ENCODE results near the gene FABP1. TPM values are rescaled to one million over a fixed set of nuclear protein-coding genes. Genes with fewer than 3 reads are reported as not detected.

The FABP1 gene
- total and polyA plus RNA-seq, 9 of the 15 experiments (the other 6 are each of a cell fraction or from before 2014, with no cell fraction given) = 0.64 TPM; not detected in 8

DNA sequence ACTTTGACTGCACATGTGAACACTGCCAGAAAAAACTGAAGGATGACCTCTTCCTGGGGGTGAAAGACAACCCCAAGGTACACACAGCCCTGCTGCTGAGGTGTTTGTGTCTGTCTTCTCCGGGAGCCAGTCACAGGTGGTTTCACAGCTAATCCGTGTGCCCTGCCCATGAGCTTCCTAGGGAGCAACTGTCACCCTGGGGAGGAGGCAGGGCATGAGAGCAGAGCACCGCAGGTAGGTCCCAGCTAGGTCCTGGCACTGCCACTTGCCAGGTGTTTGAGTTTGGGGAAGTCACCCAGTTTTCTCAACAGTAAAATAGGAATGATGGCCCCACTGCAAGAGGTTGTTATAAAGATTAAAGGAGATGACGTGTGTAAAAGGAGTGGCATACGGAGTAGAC lies 31.2 kb downstream of the FABP1 start:
- peaks cover 4 to 7% of the 10 kb centered on the region in 2 experiments; a peak in 3 of 5 replicates for H3K4me1 ChIP-seq (replicated peaks in 1 of 2; ENCODE audit: control insufficient read depth in 2 of 2, insufficient read depth in 2 of 2, low read length in 2 of 2)
- H3K27ac ChIP-seq (ENCODE audit: extremely low read depth, low read depth, low read length) = no peak overlapping the region
- BruUV-seq (replicated peaks) = no TSS peak
- no peaks in the 10 kb centered on the region for H3K9me3 ChIP-seq (replicated peaks; ENCODE audit: control insufficient read depth, insufficient read depth, low read depth, low read length)
- no peak overlapping the region for H3K9ac ChIP-seq (ENCODE audit: insufficient read depth in 1 of 2, low read depth in 2 of 2, low read length in 2 of 2)
- H3K4me3 ChIP-seq = no peak overlapping the region
- H3K79me2 ChIP-seq (ENCODE audit: control insufficient read depth, insufficient read depth, low read length) = no peaks in the 10 kb centered on the region
- ATAC-seq (no peak), FAIRE-seq (no peak), DNase-seq (ENCODE audit: extremely low read depth in 1 of 4, low spot score in 3 of 4) (no peak)
- H4K20me1 ChIP-seq (replicated peaks; ENCODE audit: control insufficient read depth, insufficient read depth, low read length) = no peaks in the 10 kb centered on the region
- H3K27me3 ChIP-seq (ENCODE audit: control insufficient read depth in 2 of 2, insufficient read depth in 2 of 2, low read length in 2 of 2) = no peaks in the 10 kb centered on the region; a peak in 2 of 5 replicates
- H3K4me2 ChIP-seq (ENCODE audit: insufficient read depth, low read length) = no peak overlapping the region
- ChIA-PET POLR2A (interaction anchor here (1.0 to 1.9 kb wide), 3 partner anchors 10 to 81 kb away, joined by 3 to 7 read pairs (median 4); partner anchors contain the start of gene RNU2-63P), CTCF (ENCODE audit: low intra/inter-chr PET ratio) (no interaction called here)
- in situ Hi-C loops (cut with MboI) (no loop called here), intact Hi-C loops (cut with micrococcal nuclease) (no loop called here)
- WGBS (ENCODE audit: insufficient coverage, low coverage, missing lambda C conversion rate) = 10% methylated on average over 5 of the region's 5 CpGs
- no peaks in the 10 kb centered on the region for H3K36me3 ChIP-seq (ENCODE audit: control insufficient read depth, insufficient read depth, low read length)
- no peaks in the 10 kb centered on the region for H3K9me1 ChIP-seq (ENCODE audit: control insufficient read depth, insufficient read depth, low read length)
- 0 out of 2 replicates have a peak overlapping the region, but pooled peaks have one; percentile 17 for H2AFZ ChIP-seq (ENCODE audit: low read depth, low read length)
- TF ChIP-seq ZNF764 (CRISPR knock-in tag; IDR thresholded peaks at IDR 0.05; ENCODE audit: low read depth) (no peak), TSC22D4 (tag; IDR thresholded peaks at IDR 0.05) (no peak), ZFX (CRISPR knock-in tag; IDR thresholded peaks at IDR 0.05) (no peak), RBBP5 (IDR thresholded peaks at IDR 0.05; ENCODE audit: borderline replicate concordance, insufficient read depth, low read length, poor library complexity, severe bottlenecking) (no peak), BRD4 (IDR thresholded peaks at IDR 0.05) (no peak), ZKSCAN1 (IDR thresholded peaks at IDR 0.05; ENCODE audit: low read depth, low read length) (no peak), CXXC5 (CRISPR knock-in tag; IDR thresholded peaks at IDR 0.05) (no peak), MYNN (IDR thresholded peaks at IDR 0.05) (no peak), MYNN (CRISPR knock-in tag; IDR thresholded peaks at IDR 0.05) (no peak), ZNF592 (IDR thresholded peaks at IDR 0.05) (no peak), MCM3 (IDR thresholded peaks at IDR 0.05) (no peak), CEBPG (CRISPR knock-in tag; IDR thresholded peaks at IDR 0.05) (no peak), CEBPG (tag; conservative IDR thresholded peaks at IDR 0.05 in 1 of 2, IDR thresholded peaks at IDR 0.05 in 1 of 2) (no peak), CC2D1A (IDR thresholded peaks at IDR 0.05) (no peak)
- TF ChIP-seq, protein P1, sequence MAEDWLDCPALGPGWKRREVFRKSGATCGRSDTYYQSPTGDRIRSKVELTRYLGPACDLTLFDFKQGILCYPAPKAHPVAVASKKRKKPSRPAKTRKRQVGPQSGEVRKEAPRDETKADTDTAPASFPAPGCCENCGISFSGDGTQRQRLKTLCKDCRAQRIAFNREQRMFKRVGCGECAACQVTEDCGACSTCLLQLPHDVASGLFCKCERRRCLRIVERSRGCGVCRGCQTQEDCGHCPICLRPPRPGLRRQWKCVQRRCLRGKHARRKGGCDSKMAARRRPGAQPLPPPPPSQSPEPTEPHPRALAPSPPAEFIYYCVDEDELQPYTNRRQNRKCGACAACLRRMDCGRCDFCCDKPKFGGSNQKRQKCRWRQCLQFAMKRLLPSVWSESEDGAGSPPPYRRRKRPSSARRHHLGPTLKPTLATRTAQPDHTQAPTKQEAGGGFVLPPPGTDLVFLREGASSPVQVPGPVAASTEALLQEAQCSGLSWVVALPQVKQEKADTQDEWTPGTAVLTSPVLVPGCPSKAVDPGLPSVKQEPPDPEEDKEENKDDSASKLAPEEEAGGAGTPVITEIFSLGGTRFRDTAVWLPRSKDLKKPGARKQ (CRISPR knock-in tag; IDR thresholded peaks at IDR 0.05) = no peak
- TF ChIP-seq, protein P2, sequence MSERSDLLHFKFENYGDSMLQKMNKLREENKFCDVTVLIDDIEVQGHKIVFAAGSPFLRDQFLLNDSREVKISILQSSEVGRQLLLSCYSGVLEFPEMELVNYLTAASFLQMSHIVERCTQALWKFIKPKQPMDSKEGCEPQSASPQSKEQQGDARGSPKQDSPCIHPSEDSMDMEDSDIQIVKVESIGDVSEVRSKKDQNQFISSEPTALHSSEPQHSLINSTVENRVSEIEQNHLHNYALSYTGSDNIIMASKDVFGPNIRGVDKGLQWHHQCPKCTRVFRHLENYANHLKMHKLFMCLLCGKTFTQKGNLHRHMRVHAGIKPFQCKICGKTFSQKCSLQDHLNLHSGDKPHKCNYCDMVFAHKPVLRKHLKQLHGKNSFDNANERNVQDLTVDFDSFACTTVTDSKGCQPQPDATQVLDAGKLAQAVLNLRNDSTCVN (CRISPR knock-in tag; IDR thresholded peaks at IDR 0.05) = no peak
- TF ChIP-seq, protein P3, sequence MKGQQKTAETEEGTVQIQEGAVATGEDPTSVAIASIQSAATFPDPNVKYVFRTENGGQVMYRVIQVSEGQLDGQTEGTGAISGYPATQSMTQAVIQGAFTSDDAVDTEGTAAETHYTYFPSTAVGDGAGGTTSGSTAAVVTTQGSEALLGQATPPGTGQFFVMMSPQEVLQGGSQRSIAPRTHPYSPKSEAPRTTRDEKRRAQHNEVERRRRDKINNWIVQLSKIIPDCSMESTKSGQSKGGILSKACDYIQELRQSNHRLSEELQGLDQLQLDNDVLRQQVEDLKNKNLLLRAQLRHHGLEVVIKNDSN (CRISPR knock-in tag; IDR thresholded peaks at IDR 0.05) = no peak

Data from K562 (cell line).